ENCODE measurements around the gene RFFL. TPM values are rescaled to one million over a fixed set of nuclear protein-coding genes. Genes with fewer than 3 reads are reported as not detected.

The RFFL gene
- total RNA-seq, 1 experiment from 2014 or later, result 37.7 TPM

DNA sequence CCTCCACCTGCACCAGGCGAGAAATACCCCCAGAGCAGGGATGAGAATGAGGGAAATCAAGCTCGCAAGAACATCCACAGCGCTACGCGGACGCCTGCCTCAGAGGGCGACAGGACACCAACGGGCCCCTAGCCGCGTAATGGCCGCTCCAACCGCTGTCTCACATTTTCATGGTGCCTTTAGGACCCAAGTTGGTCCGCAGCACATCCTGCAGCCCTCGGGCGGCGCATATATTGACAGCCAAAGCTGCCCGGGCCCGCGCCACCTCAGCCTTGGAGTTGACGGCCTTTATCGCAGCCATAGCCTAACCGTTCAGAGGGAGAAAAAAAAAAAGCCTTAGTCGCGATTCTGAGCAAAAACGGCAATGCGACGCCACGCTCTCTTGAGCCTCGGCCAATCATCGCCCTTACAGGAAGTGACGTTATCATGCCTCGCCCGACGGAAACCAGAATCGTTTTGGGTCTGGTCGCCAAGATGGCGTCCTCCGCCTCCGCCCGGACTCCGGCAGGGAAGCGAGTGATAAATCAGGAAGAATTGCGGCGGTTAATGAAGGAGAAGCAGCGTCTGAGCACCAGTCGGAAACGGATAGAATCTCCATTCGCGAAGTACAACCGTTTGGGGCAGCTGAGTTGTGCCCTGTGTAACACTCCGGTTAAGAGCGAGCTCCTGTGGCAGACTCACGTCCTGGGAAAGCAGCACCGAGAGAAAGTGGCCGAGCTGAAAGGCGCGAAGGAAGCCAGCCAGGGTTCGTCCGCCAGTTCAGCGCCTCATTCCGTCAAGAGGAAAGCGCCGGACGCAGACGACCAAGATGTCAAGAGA lies 102.2 kb downstream of the RFFL start, which contains the start of the genes CCT6B and ZNF830:
Gene CCT6B, minus strand, starts transcription at position 368 of the 819 bp plus-strand sequence. Its CDS starts 67 bp downstream, at position 301.
Gene ZNF830, plus strand, starts transcription at position 448 of the 819 bp plus-strand sequence. Its CDS starts 27 bp downstream, at position 475.
- Histone ChIP-seq H3K79me2 (ENCODE audit: low read length) (peaks cover 27% of the 10 kb centered on the region), H2AFZ (ENCODE audit: low read length) (peak within 1 kb of the TSS; percentile 95), H4K20me1 (ENCODE audit: low read length) (no peaks in the 10 kb centered on the region), H3F3A (ENCODE audit: low read length, unreplicated experiment) (no peaks in the 10 kb centered on the region), H3K36me3 (ENCODE audit: low read depth, low read length) (peaks cover 5% of the 10 kb centered on the region; the same call in 1 of the 2 replicates), H3K9me3 (ENCODE audit: low read length) (no peaks in the 10 kb centered on the region), H3K9me2 (replicated peaks; ENCODE audit: low read length) (0 out of 2 replicates have a peak, but pooled peaks cover 3% of the 10 kb centered on the region), H3K27me3 (ENCODE audit: low read length) (no peaks in the 10 kb centered on the region), H3K4me1 (ENCODE audit: insufficient read depth, low read length) (peaks cover 15% of the 10 kb centered on the region), H3K27ac (ENCODE audit: low read length) (peak within 1 kb of the TSS; percentile 58), H3K4me3 (ENCODE audit: low read length) (peak within 1 kb of the TSS; percentile 79), H3K4me2 (ENCODE audit: low read length) (peak within 1 kb of the TSS; percentile 95), H3K9ac (ENCODE audit: low read length) (peak within 1 kb of the TSS; percentile 85)
- DNase-seq (peak; percentile 85), ATAC-seq (peak; percentile 70)
- POLR2A ChIA-PET (ENCODE audit: unreplicated experiment), result no interaction called here
- BruUV-seq (replicated peaks), result TSS peak; percentile 75
- CTCF ChIA-PET, result no interaction called here
- TF ChIP-seq EZH2phosphoT487 (IDR thresholded peaks at IDR 0.05; ENCODE audit: borderline replicate concordance, low read length) (no peak), EZH2 (IDR thresholded peaks at IDR 0.05; ENCODE audit: low read length, unreplicated experiment) (no peak)
- TF ChIP-seq, protein P1, sequence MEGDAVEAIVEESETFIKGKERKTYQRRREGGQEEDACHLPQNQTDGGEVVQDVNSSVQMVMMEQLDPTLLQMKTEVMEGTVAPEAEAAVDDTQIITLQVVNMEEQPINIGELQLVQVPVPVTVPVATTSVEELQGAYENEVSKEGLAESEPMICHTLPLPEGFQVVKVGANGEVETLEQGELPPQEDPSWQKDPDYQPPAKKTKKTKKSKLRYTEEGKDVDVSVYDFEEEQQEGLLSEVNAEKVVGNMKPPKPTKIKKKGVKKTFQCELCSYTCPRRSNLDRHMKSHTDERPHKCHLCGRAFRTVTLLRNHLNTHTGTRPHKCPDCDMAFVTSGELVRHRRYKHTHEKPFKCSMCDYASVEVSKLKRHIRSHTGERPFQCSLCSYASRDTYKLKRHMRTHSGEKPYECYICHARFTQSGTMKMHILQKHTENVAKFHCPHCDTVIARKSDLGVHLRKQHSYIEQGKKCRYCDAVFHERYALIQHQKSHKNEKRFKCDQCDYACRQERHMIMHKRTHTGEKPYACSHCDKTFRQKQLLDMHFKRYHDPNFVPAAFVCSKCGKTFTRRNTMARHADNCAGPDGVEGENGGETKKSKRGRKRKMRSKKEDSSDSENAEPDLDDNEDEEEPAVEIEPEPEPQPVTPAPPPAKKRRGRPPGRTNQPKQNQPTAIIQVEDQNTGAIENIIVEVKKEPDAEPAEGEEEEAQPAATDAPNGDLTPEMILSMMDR (conservative IDR thresholded peaks at IDR 0.05; ENCODE audit: low read depth, low read length), result no peak
- intact Hi-C loops (cut with micrococcal nuclease), result no loop called here

DNA sequence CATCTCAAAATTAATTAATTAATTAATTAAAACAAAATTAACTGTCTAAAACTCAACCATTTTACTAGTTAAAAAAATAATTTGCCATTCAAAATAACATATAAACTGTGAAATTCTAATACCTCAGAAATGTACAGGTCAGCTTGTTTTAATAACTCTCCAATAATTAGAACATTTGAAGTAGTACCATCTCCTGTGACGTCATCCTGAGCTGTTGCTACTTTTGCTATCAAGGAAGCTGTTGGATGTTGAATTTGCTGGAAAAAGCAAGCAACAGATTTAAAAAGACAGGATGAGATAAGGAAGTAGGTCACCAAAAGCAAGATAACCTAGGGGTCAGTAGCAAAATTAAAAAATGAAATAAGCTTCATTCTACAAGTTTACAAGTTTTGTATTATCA lies 105.1 kb downstream of the RFFL start:
- Histone ChIP-seq H2AFZ (ENCODE audit: low read length) (no peak overlapping the region), H3K4me3 (ENCODE audit: low read length) (no peak overlapping the region), H3K27me3 (ENCODE audit: low read length) (no peaks in the 10 kb centered on the region), H3K9me3 (ENCODE audit: low read length) (no peaks in the 10 kb centered on the region), H3K36me3 (ENCODE audit: low read depth, low read length) (no peaks in the 10 kb centered on the region; the same call in 1 of the 2 replicates), H3K79me2 (ENCODE audit: low read length) (peaks cover 21% of the 10 kb centered on the region), H3F3A (ENCODE audit: low read length, unreplicated experiment) (no peaks in the 10 kb centered on the region), H4K20me1 (ENCODE audit: low read length) (no peaks in the 10 kb centered on the region), H3K4me1 (ENCODE audit: insufficient read depth, low read length) (peaks cover 15% of the 10 kb centered on the region), H3K9ac (ENCODE audit: low read length) (no peak overlapping the region), H3K4me2 (ENCODE audit: low read length) (no peak overlapping the region), H3K9me2 (replicated peaks; ENCODE audit: low read length) (0 out of 2 replicates have a peak, but pooled peaks cover 3% of the 10 kb centered on the region), H3K27ac (ENCODE audit: low read length) (no peak overlapping the region)
- TF ChIP-seq EZH2 (IDR thresholded peaks at IDR 0.05; ENCODE audit: low read length, unreplicated experiment) (no peak), EZH2phosphoT487 (IDR thresholded peaks at IDR 0.05; ENCODE audit: borderline replicate concordance, low read length) (no peak)
- TF ChIP-seq, protein P1 (conservative IDR thresholded peaks at IDR 0.05; ENCODE audit: low read depth, low read length), result no peak
- no peak for DNase-seq
- no TSS peak for BruUV-seq (replicated peaks)
- no peak for ATAC-seq
- intact Hi-C loops (cut with micrococcal nuclease), result no loop called here
- ChIA-PET CTCF (no interaction called here), POLR2A (ENCODE audit: unreplicated experiment) (no interaction called here)

Other genes with a start within 250 kb of the RFFL start
- 0.33 TPM in 1 of 2 replicates, not detected in the other for gene CCT6B, start 102.2 kb downstream of the RFFL start, total RNA-seq (2014; rRNA removed)
- gene ZNF830, start 102.2 kb downstream of the RFFL start, total RNA-seq (2014; rRNA removed), result 5.0 and 9.6 TPM in 2 replicates
- gene LIG3, start 83.2 kb downstream of the RFFL start, total RNA-seq (2014; rRNA removed), result 43.2 and 53.6 TPM in 2 replicates
- 10.7 and 16.5 TPM in 2 replicates for gene RAD51D, start 56.2 kb upstream of the RFFL start, total RNA-seq (2014; rRNA removed)
- gene FNDC8, start 57.9 kb upstream of the RFFL start, total RNA-seq (2014; rRNA removed), result not detected in 2 replicates
- gene NLE1, start 78.6 kb upstream of the RFFL start, total RNA-seq (2014; rRNA removed), result 18.6 and 33.5 TPM in 2 replicates
- not detected in 2 replicates for gene UNC45B, start 84.1 kb upstream of the RFFL start, total RNA-seq (2014; rRNA removed)
- gene SLC35G3, start 130.7 kb upstream of the RFFL start, total RNA-seq (2014; rRNA removed), result not detected in 2 replicates
- gene SLFN5, start 179.4 kb upstream of the RFFL start, total RNA-seq (2014; rRNA removed), result 7.5 and 14.5 TPM in 2 replicates

All from PC-3 (cell line).